KG1 (cell line): Measurements from ENCODE around the gene CTDSPL.
"Not testable (repeated sequence)": the region's sequence is repeated elsewhere in the genome, so short reads cannot be mapped to it uniquely, and the experiment has no call there.

Source experiments
- DNase-seq: peaks from one replicate; lab custom pipeline; 2025; lab: John Stamatoyannopoulos, UW

CTDSPL gene, protein sequence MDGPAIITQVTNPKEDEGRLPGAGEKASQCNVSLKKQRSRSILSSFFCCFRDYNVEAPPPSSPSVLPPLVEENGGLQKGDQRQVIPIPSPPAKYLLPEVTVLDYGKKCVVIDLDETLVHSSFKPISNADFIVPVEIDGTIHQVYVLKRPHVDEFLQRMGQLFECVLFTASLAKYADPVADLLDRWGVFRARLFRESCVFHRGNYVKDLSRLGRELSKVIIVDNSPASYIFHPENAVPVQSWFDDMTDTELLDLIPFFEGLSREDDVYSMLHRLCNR

DNA sequence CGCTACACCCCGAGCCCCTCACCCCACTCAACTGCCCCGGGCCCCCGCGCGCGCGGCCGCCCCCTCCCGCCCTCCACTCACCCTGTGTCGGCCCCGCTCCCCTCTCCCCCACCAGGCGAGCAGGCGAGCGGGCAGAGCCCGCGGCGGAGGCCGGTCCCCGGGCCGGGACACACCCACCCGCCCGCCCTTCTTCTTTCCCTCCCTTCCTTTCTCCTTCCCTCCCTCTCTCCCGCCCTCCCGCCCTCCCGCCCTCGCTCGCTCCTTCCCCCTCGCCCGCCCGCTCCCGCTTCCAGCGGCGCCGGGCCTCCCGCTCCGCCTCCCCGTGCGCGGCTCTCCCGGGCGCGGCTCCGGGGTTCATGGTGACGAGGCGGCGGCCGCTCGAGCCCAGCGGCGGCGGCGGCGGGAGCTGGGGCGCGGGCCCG, at the start of gene CTDSPL:
TSS of gene CTDSPL (plus strand) at position 261 of the 422 bp plus-strand sequence. CDS start 320 bp downstream, outside the sequence.
- DNase-seq = no peak

DNA sequence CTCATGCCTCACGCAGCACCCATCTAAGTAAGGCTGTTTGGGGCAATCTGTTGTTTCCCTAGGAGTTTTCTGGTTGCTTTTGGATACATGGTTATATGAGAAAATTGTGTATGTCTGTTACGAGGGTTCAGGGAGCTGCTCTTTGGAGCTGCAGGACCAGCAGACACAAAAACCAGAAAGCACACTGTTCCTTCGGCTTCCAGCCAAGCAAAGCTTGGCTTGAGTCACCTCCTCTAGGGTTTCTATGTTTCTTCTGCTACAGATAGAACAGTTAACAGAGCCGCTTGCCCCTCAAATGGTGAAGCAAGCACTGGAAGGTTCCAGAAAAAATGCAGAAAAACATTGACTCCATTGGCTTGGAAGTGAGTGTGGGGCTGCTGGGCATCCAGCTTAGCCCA, 49.2 kb upstream of the CTDSPL start:
- DNase-seq = no peak

DNA sequence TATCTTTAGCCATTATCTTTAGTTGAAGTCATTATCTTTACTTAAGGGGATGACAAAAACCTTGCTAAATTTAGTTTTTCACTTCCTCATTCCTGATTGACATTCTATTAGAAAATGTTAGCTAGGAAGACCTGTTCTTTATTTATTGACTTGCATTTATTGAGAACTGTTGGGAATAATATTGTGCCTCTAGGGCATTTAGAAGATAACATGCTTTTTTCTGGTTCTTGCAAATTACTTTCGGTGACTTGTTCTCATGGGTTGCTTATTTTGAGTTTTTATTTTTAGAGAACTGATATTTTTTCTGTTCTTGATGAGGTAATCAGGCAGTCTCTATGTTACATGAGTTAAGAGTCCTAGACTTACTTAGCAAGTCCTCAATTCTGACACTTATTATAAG, 48.3 kb upstream of the CTDSPL start:
- DNase-seq = no peak

DNA sequence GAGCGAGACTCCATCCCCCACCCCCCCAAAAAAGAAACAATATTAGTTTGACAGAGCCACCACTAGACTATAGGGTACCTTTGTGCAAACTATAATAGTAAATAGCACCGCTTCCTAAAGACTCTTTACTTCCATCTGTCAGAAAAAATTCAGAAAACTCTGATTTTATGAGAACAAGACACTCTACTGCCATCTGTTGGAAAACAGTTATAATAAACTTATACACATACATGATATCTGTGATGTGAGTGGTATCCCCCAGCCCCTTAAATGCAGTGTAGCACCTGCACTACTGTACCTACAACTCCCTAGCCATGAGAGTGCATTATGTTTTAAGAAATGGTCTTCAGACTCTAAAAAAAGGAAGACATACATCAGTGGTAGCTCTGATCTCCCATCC, 47.1 kb upstream of the CTDSPL start:
- no peak for DNase-seq

DNA sequence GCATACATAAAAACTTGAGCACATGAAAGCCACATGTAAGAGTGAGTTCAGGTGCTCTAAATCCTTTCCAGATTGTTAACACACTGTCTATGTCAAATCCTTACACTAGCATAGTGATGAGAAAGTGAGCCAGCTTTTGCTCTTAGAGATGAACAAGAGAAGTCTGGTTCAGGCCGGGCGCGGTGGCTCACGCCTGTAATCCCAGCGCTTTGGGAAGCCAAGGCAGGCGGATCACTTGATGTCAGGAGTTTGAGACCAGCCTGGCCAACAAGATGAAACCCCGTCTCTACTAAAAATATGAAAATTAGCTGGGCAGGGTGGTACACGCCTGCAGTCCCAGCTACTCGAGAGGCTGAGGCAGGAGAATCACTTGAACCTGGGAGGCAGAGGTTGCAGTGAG, 46.5 kb upstream of the CTDSPL start:
- DNase-seq = not testable (repeated sequence)

DNA sequence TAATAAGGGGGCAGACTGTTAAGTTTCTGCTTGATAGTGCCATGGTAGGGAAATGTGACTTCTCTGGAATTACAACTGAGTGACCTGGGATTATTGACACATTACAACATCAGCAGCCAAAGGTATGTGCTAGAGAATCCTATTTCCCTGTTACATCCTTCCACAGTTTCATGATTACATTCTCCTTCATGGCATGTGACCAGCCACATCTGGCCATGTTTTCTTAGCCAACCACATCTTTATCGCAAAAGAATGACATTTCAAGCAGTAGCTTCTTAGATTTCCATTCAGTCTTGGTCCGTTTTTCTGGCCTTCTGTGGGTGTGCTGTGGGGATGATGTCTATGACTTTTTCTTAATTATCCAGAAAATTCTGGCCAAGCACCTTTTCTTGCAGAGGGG, 45.4 kb upstream of the CTDSPL start:
- no peak for DNase-seq

DNA sequence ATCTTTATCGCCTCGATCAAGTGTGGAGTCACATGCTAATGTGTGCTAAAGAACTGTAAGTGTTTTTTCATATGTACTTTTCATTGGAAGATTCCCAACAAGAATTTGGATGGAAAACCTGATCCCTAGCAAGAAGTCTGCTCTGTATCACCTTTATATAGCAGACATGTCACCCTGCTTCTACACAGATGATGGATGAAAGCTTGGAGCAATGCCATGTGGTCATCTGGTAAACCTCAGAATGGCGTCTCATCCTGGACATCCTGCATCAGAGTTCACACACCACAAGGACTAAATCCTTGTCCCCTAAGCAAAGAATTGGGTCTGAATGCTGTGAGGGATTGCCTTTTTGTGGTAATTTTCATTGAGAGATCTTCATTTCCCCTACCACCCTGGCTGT, 42.1 kb upstream of the CTDSPL start:
- no peak for DNase-seq

DNA sequence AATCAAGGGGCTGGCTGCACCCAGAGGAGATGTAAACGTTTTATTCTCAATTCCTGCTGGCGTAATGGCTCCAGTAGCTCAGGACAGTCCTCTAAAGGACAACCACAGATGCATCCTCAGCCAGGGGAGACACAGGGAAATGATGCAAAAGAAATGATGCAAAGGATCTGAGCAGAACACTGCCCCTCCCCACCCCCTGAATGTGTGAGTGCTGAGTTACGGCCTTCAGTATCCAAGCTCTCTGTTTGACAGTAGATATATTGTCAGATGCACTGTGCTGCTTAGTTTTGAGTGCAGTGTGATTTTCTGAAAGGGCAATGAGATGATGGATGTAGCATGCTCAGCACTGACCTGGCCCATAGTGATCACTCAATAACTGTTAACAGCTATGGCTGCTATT, 41.4 kb upstream of the CTDSPL start:
- DNase-seq = no peak

DNA sequence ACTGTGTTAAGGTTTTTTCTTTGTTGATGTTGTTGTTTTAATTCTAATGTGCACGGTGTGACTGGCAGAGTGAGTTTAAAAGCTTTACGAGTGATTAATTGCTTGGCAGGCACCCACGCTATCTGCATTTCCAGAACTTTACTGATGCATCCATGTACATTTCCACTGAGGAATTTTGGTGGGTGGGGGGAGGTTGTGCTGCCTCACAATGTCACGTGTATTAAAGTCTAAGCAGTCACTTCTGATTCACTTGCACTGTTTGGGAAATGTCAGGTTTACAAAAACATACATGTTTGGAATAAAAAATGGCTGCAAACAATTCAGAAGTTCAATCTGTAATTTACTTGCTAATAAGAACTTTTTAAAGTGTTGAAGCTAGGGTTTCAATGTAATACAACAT, 38.5 kb upstream of the CTDSPL start:
- DNase-seq = no peak

DNA sequence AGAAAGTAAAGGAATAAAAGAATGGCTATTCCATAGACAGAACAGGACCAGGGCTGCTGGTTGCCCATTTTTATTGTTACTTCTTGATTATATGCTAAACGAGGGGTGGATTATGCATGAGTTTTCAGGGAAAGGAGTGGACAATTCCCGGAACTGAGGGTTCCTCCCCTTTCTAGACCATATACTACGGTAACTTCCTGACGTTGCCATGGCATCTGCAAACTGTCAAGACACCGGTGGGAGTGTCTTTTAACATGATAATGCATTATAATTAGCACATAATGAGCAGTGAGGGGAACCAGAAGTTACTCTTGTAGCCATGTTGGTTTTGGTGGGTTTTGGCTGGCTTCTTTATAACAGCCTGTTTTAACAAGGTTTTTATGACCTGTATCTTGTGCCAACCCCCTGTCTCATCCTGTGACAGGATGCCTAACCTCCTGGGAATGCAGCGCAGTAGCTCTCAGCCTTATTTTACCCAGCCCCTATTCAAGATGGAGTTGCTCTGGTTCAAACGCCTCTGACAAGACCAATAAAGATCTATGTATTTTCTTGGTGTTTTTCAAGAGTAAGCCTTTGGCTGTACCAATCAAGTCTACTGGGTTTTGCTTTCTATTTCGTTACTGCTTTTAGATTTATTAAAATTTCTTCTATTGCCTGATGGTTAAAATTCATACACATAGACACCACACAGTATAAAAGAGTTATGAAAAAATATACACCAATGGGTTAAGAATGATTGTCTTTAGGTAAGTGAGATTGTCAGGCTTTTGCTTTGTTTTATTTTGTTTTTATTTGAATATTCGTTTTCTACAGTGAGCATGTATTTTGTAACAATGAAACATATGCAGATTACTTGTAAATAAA, 37.4 kb upstream of the CTDSPL start:
- DNase-seq = no peak

DNA sequence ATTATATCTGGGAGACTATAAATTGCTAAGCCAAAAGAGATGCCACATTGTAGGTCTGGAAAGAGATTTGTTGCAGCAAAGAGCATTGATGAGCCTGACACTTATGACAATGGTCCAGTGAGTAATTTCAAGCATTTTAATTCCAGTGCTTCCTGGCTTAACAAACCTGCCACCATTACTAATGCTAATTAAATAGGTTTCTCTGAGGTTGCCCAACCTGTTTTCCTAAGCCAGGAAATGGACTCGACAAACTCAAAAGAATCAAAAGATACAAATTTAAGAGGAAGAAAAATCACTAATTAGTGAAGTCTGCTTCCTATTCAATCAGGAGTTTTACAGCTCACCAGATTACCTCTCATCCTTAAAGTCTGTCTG, 36.7 kb upstream of the CTDSPL start:
- no peak for DNase-seq

DNA sequence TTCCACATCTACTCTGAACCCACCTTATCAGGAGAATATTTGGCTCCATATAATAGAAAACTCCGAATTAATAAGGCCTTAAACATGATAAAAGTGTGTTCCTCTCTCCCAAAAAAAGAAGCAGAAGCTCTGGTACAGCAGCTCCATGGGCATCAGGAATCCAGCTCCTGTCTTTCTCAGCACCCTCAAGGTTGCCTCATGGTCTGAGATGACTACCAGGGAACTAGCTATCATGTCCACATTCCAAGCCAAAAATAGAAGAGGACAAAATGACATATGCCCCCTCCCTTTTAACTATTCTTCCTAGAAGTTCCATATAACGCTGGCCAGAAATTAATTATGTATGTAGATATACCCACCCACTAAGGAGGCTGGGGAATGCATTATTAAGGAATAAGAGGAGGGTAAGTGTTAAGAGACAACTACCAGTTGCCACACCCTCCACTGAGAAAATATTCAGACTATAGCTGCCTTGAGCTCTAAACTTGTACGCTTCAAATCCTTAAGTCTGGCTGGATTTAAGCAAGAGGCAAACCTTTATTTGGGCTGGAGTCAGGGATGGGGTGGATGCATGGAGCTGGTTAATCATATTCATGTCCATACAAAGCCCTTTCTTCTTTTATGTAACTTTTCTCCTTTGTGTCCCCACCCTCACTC, 35.8 kb upstream of the CTDSPL start:
- DNase-seq = no peak

DNA sequence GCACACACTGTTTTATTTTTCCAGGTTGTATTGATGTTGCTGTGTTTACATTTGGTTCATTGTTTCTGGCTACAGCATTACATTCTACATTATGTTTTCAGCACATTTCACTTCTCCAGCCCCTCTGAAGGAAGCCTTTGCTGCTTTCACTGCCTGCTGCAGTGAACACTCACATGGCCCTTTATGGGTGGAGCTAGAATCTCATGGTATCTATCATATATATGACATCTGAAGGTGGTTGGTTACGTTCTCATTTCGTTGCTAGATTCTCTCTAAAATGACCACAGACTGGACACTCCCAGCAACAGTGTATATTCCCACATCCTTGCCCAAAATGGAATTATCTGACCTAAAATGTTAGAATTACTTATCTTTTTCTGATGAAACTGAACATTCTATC, 35.2 kb upstream of the CTDSPL start:
- no peak for DNase-seq

DNA sequence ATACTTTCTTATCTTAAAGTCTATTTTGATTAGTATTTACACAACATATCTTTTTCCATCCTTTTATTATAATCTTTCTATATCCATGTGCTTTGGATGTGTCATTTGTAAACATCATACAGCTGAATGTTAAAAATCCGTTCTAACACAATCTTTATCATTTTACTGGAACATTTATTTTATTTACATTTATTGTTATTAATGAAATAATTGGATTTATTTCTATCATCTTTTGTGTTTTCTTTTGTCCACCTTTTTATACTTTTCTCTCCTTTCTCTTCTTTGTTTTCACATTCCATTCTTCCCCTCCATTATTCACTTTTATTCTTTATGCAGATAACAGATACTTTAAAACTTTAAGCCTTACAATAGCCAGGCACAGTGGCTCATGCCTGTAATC, 34.7 kb upstream of the CTDSPL start:
- DNase-seq = no peak

DNA sequence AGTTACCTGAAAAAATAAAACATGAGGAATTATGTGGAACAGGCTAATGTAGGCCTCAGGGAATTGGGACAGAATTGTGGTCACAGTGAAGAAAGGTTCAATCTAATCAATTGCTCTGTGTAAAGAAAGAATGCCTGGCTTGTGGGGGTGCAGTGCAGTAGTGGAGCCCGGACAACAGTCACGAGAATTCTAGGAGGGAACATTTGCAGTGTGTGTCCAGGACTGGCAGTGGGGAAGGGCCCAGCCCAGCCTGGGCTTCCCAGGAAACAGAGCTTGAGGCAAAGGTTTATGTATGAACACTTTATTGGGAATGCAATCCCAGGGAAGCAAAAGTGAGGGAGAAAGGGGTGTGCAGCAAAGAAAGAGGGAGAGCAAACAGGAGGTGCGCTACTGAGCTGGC, 29.2 kb upstream of the CTDSPL start:
- no peak for DNase-seq

DNA sequence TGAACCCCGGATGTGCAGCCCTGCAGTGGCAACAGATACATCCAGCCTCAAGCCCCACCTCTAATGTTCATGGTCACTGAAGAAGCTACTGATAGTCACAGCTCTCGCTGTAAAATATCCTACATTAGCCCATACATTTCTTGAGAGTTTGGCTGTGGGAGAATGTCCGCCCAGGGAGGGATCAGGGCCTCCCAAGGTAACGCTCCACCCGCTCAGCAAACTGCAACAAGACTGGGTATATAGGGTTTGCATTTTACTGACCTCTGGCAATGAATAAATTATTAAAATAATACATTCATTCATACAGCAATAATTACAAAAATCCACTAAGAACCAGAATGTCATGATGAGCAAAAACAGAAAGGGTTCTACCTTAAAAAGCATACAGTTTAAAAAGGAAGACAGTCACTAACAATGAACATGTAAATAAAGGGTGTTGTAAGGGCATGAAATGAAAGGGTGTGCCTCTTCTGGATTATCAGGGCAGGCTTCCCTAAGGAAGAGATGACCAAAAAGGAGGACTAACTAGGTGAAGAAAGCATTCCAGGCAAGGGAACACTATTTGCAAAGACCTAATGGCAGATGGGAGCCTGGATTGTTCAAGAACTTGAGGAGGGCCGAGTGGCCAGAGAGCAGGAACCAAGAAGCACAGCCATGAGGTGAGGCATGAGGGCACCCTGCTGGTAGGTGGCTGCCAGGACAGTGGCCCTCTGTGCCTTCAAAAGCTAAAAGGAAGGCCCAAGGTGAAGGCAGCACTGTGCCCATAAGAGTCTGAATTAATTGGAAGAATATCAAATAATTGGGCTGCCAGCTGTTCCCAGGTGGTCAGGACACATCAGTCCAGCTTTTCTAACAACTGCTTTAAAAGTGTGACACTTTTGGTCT, 28.1 kb upstream of the CTDSPL start:
- no peak for DNase-seq

DNA sequence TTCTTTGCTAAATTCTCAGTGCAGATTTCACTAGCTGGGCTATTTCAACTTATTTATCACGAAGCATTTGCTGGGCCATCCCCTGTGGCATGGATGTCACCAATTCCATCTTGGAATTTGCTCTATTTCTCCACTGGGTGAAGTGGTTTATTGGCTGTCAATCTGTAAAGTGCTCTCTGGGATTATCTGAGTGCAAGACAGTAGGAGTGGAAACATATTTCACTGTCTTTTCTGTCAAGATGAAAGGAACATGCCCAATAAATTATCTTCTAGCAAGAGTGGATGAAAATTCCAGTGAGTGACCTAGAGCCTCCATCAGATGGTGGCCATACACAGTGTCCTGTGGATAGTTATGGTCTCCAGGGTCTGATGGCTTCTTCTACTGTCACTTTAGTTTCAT, 25.1 kb upstream of the CTDSPL start:
- DNase-seq = no peak

DNA sequence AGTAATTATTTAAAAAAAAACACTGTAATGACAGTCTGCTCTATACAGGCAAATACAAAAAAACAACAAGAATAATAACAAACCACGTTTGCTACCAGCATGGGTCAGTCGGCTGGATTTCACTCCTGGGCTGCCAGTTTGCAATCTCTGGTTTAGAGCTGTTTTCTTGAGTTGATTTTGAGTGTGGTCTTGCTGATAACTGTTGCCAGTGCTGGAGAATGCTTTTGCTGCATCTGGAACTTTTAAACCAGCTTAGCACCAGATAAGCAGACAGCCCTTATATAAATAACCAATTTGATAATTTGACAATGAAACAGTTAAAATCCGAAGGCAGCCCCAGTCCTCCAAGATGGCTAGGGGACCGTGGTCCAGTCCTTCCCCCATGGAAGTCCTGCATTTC, 14.0 kb upstream of the CTDSPL start:
- no peak for DNase-seq

DNA sequence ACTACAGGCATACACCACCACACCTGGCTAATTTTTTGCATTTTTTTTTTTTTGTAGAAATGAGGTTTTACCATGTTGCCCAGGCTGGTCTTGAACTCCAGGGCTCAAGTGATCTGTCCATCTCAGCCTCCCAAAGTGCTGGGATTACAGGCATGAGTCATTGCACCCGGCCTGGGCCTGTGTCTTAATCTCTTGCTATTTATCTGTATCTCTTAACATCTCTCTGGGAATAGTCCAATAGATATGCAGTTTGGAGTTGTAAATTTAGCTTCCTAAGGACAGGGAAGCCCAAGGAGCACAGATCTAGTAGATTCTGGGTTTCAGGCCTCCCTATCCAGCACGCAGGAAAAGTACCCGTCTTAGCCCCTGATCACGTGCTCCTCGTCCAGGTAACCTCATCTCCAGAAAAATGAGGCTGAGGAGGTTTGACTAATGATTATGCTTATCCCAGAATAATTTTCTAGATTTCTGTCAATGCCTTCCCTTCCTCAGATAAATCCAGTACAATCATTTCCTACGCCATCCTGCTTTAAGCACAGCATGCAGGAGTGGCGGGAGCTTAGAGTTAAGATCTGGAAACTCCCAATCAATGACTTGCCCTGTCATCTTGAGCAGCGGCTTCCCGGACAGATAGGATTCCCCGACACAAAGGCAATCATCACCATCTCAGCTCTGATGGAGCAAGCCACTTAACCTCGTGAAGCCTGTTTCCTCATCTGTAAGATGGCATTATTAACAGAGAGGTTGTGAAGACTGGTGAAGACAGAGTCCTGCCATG, 12.3 kb upstream of the CTDSPL start:
- no peak for DNase-seq

DNA sequence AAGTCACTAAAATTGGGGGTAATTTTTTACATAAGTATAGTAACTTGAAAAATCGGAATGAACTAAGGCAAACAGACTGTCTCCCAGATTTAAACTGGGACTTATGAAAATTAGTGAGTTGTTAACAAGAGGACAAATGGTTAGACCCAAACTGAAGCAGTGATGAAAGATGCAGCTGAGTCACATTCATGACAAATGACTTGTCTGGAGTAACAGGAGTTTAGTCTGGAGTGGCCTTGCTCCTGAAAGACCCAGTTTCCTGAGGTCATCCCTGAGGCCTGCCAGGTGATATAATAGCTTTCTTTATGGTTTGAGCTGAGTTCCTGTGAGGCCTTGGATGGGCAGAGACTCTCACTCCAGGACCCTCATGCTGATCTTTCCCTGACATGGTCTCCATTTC, 9.6 kb upstream of the CTDSPL start:
- DNase-seq = no peak

DNA sequence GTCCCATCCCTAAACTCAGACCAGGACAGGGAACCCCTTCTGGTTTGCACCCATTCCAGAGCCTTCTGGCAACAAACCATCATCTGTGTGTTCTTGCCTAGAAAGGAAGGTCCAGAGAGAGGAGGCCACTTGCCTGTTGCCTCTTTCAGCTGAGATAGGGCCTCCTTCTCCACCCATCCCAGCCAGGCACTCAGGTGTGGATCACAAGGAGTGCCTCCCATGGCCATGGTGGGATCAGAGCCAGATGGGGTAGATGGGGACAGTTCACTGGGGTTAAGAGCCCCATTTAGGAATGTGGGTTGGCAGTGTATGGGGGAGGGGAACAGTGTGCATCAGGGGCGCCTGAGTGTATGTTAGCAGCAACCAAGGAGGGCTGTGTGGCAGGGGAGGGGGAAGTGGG, 8.9 kb upstream of the CTDSPL start:
- DNase-seq = no peak
